Activated naive CD4-positive, alpha-beta T cell treated with anti-CD3 and anti-CD28 coated beads, Interleukin-2, amount 10 ng/mL, durations not matched to agents 7 days and 5 days (primary cell): ENCODE data around the gene OXA1L.
"Not testable (repeated sequence)": the region's sequence is repeated elsewhere in the genome, so short reads cannot be mapped to it uniquely, and the experiment has no call there.

Experiments used
- CTCF ChIA-PET: fragments of 350-600 bp; sonication (Branson Sonifier 250); formaldehyde crosslinking; loops from one replicate; lab custom pipeline; 2021; ENCODE audit warnings: antibody characterized with exemption; lab: Charles Lee
- DNase-seq: peaks from one replicate; pipeline ENCODE4 v3.0.0-alpha.2; 2020
- H3K27ac Mint-ChIP-seq: one replicate; pipeline ENCODE4 v1.8.0; 2021; ENCODE audit warnings: mild to moderate bottlenecking, moderate library complexity, mixed read lengths
- H3K27me3 Mint-ChIP-seq: one replicate; pipeline ENCODE4 v1.8.0; 2021; ENCODE audit warnings: mild to moderate bottlenecking, mixed read lengths
- H3K36me3 Mint-ChIP-seq: one replicate; pipeline ENCODE4 v1.8.0; 2021; ENCODE audit warnings: mixed read lengths
- H3K4me1 Mint-ChIP-seq: one replicate; pipeline ENCODE4 v1.8.0; 2021; ENCODE audit warnings: mixed read lengths
- H3K4me3 Mint-ChIP-seq: one replicate; pipeline ENCODE4 v1.8.0; 2021; ENCODE audit warnings: mild to moderate bottlenecking, moderate library complexity, mixed read lengths
- H3K9me3 Mint-ChIP-seq: one replicate; pipeline ENCODE4 v1.8.0; 2021; ENCODE audit warnings: mixed read lengths

OXA1L gene

GRCh38 chr14:22798528-22798927 is 32.0 kb downstream of the OXA1L start:
- H3K4me3 Mint-ChIP-seq, result no peak overlapping the region
- H3K27me3 Mint-ChIP-seq, result peaks cover 61% of the 10 kb centered on the region
- CTCF ChIA-PET, result interaction anchor here (1.0 kb wide), 1 partner anchor 25 kb away, joined by 3 read pairs; no protein-coding TSS in a partner anchor
- H3K4me1 Mint-ChIP-seq, result no peaks in the 10 kb centered on the region
- H3K27ac Mint-ChIP-seq, result no peak overlapping the region
- no peak for DNase-seq
- H3K36me3 Mint-ChIP-seq, result no peaks in the 10 kb centered on the region
- no peaks in the 10 kb centered on the region for H3K9me3 Mint-ChIP-seq

DNA sequence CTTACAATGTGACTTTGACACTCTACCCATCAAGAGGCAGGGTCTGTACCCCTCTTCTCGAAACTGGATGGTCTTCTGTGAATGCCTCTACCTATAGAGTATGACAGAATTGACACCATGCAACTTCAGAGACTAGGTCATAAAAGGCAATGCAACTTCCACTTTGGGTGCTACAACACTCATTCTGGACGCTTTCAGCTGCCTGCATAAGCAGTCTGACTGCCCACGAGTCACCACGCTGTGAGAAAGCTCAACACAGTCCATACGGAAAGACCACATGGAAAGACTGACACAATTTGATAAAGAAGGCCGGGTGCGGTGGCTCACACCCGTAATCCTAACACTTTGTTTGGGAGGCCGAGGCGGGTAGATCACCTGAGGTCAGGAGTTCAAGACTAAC is 33.9 kb downstream of the OXA1L start:
- no peak for DNase-seq
- Mint-ChIP-seq H3K4me1 (no peaks in the 10 kb centered on the region), H3K27ac (no peak overlapping the region), H3K27me3 (peaks cover 52% of the 10 kb centered on the region), H3K36me3 (no peaks in the 10 kb centered on the region), H3K9me3 (no peaks in the 10 kb centered on the region), H3K4me3 (no peak overlapping the region)
- CTCF ChIA-PET, result interaction anchor here (0.8 to 1.2 kb wide), 2 partner anchors 24 to 230 kb away, joined by 3 read pairs; no protein-coding TSS in a partner anchor

DNA sequence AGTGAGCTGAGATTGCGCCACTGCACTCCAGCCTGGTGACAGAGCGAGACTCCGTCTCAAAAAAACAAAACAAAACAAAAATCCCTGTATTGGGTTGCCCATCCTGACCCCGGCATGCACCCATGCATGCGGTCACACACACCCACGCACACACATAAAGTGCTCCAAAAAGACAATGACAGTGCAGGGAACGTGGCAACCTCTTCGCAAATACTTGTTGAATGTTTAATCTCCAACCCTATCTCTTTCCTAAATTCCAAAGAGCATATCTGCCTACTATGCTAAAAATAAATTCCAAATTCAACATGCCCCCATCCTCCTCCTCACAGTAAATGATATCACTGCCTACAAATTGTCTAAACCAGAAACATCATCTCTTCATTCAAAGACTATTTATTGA is 35.2 kb downstream of the OXA1L start:
- Mint-ChIP-seq H3K9me3 (no peaks in the 10 kb centered on the region), H3K4me1 (no peaks in the 10 kb centered on the region), H3K27ac (no peak overlapping the region), H3K36me3 (no peaks in the 10 kb centered on the region), H3K27me3 (peaks cover 40% of the 10 kb centered on the region), H3K4me3 (no peak overlapping the region)
- DNase-seq, result no peak
- CTCF ChIA-PET, result interaction anchor here (1.2 kb wide), 1 partner anchor 231 kb away, joined by 3 read pairs; no protein-coding TSS in a partner anchor

- DNase-seq, result no peak
- no peaks in the 10 kb centered on the region for H3K36me3 Mint-ChIP-seq
- H3K9me3 Mint-ChIP-seq, result no peaks in the 10 kb centered on the region
- H3K4me1 Mint-ChIP-seq, result no peaks in the 10 kb centered on the region
- no peak overlapping the region for H3K4me3 Mint-ChIP-seq
- peaks cover 29% of the 10 kb centered on the region for H3K27me3 Mint-ChIP-seq
- CTCF ChIA-PET, result no interaction called here
- H3K27ac Mint-ChIP-seq, result no peak overlapping the region
These were observed 36.6 kb downstream of the OXA1L start for GRCh38 chr14:22802860-22803686.

DNA sequence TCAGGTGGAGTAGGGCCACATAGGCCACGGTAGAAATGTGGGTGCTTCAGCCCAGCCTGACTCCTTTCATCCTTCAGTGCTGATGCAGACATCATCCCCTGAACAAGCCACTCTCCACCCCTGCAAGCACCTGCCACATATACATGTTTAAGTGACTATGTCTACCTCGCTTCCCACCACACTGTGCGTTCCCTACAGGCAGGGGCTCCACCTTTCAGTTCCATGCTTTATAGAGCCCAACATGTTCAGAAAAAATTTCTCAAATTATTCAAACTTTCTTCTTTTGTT is 37.1 kb downstream of the OXA1L start:
- no peak for DNase-seq
- Mint-ChIP-seq H3K9me3 (no peaks in the 10 kb centered on the region), H3K4me3 (no peak overlapping the region), H3K36me3 (no peaks in the 10 kb centered on the region), H3K27ac (no peak overlapping the region), H3K27me3 (peaks cover 23% of the 10 kb centered on the region), H3K4me1 (no peaks in the 10 kb centered on the region)
- CTCF ChIA-PET, result no interaction called here

- peaks cover 22% of the 10 kb centered on the region for H3K27me3 Mint-ChIP-seq
- not testable (repeated sequence) for H3K4me1 Mint-ChIP-seq, H3K27ac Mint-ChIP-seq
These were observed 38.7 kb downstream of the OXA1L start for GRCh38 chr14:22805235-22805634.

DNA sequence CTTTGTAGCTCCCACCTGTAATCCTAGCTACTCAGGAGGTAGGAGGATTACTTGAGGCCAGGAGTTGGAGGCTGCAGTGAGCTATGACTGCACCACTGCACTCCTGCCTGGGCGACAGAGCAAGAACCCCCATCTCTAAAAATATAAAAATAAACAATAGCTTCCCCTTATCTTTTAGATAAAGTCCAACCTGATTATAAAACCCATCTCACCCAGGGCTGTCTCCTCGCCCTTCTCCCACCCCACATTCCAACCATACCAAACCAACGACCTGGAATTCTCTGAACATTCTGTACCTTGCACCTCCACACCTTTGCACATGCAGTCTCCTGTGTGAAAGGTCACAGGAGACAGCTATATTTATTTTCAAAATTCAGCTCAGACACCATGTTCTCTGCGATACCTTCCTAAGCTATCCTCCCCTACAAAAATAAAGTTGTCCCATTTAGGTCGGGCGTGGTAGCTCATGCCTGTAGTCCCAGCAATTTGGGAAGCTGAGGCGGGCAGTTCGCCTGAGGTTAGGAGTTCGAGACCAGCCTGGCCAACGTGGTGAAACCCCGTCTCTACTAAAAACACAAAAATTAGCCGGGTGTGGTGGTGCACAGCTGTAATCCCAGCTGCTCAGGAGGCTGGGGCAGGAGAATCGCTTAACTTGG is 41.1 kb downstream of the OXA1L start:
- Mint-ChIP-seq H3K27ac (no peak overlapping the region), H3K4me1 (peaks cover 4% of the 10 kb centered on the region), H3K27me3 (peaks cover 13% of the 10 kb centered on the region), H3K4me3 (no peak overlapping the region), H3K36me3 (no peaks in the 10 kb centered on the region), H3K9me3 (no peaks in the 10 kb centered on the region)
- CTCF ChIA-PET, result interaction anchor here (0.5 to 0.8 kb wide), 2 partner anchors 13 to 18 kb away, joined by 3 read pairs; no protein-coding TSS in a partner anchor
- DNase-seq, result no peak

More at GRCh38 chr14:22805235-22805634, 38.7 kb downstream of the OXA1L start:
- DNase-seq, H3K9me3 Mint-ChIP-seq, H3K36me3 Mint-ChIP-seq, CTCF ChIA-PET, H3K4me3 Mint-ChIP-seq: not testable (repeated sequence)

DNA sequence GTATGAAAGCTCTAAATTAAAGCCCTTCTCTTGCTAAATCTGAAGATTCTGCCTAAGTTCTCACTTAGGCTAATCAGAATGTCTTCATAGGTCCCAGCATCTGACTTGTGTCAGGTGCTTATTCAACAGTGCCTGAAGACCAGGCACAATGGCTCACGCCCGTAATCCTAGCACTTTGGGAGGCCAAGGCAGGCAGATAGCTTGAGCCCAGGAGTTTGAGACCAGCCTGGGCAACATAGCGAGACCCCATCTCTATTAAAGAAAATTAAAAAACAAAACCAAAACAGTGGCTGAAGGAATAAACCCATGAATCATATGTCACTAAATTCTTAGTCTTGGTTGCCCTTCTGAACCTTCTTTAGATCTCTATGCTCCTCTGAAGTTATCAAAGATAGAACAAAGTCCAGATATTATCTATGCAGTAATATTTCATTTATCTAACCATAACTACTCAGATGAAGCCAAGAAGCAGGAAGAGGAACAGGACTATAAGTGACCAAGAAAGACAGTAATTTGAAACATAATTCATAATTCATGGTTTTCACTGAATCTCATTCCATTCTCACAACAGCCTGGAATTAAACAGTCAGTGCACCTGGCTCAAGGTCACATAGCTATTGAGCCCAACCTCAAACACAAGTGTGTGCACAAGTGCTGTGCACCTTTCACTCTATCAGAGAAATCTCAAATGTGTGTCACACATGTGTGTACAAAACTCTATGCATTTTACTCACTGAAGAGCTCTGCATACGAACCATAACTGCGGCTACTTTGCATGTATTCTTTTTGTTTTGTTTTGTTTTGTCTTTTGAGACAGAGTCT is 42.1 kb downstream of the OXA1L start:
- DNase-seq, result no peak
- Mint-ChIP-seq H3K4me1 (peaks cover 4% of the 10 kb centered on the region), H3K27ac (no peak overlapping the region), H3K36me3 (no peaks in the 10 kb centered on the region), H3K9me3 (no peaks in the 10 kb centered on the region), H3K27me3 (peaks cover 13% of the 10 kb centered on the region), H3K4me3 (no peak overlapping the region)
- CTCF ChIA-PET, result interaction anchor here (0.6 to 1.3 kb wide), 2 partner anchors 173 to 238 kb away, joined by 3 read pairs; no protein-coding TSS in a partner anchor

DNA sequence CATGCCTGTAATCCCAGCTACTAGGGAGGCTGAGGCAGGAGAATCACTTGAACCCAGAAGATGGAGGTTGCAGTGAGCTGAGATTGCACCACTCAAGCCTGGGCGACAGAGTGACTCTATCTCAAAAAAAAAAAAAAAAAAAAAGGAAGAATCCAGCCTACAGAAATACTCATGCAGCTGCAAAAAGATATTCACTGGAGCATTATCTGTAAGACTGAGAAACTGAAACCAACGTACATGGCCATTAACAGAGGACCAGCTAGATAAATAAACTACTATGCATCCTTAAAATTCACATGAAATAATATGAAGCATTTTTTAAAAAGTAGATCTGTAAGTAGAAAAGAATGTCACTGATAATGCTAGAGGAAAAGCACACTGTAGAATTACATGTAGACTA is 45.2 kb downstream of the OXA1L start:
- no peak for DNase-seq
- H3K36me3 Mint-ChIP-seq, result no peaks in the 10 kb centered on the region
- no peak overlapping the region for H3K4me3 Mint-ChIP-seq
- H3K4me1 Mint-ChIP-seq, result peaks cover 18% of the 10 kb centered on the region
- H3K27me3 Mint-ChIP-seq, result peaks cover 15% of the 10 kb centered on the region
- H3K27ac Mint-ChIP-seq, result no peak overlapping the region
- no peaks in the 10 kb centered on the region for H3K9me3 Mint-ChIP-seq
- CTCF ChIA-PET, result interaction anchor here (0.9 to 1.1 kb wide), 2 partner anchors 11 to 963 kb away, joined by 3 to 4 read pairs; no protein-coding TSS in a partner anchor

DNA sequence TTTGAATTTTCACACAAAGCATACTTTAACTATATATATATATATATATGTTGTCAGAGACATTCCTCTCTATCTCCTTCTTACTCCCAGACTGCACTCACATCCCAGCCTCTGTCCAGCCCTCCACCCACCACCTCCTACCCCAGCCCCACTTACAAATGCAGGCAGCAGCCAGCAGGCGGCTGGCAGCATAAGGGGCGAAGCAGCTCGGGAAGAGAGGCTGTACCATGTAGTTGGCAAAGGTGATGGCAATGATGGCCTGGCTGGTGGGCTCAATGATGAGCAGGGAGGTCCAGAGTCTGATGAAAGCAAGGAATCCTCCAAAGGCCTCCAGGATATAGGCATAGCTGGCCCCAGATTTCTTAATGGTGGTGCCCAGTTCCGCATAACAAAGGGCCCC is 46.3 kb downstream of the OXA1L start:
- Mint-ChIP-seq H3K27me3 (peaks cover 15% of the 10 kb centered on the region), H3K27ac (no peak overlapping the region), H3K36me3 (no peaks in the 10 kb centered on the region), H3K4me1 (peaks cover 18% of the 10 kb centered on the region), H3K9me3 (no peaks in the 10 kb centered on the region), H3K4me3 (no peak overlapping the region)
- CTCF ChIA-PET, result interaction anchor here (1.1 to 1.5 kb wide), 3 partner anchors 40 to 964 kb away, joined by 3 to 4 read pairs (median 4); no protein-coding TSS in a partner anchor
- no peak for DNase-seq

DNA sequence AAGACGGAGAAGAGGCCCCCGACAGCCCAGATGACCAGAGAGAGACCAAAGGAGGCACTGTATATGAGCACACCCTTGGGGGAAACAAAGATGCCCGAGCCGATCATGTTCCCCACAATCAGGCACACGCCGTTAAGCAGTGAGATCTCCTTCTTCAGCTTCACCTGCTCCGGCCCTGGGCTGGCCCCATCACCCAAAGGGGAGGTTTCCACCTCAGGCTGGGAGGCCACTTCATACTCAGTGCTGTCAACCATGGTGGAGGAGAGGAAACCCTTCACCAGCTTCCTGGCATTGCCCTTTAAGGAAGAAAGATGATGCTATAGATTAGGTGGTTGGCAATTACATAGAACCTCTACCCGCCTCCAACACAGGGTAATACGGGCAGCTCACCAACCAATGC is 46.7 kb downstream of the OXA1L start:
- Mint-ChIP-seq H3K36me3 (no peaks in the 10 kb centered on the region), H3K27ac (no peak overlapping the region), H3K4me1 (peaks cover 18% of the 10 kb centered on the region), H3K27me3 (peaks cover 16% of the 10 kb centered on the region), H3K9me3 (no peaks in the 10 kb centered on the region), H3K4me3 (no peak overlapping the region)
- CTCF ChIA-PET, result interaction anchor here (1.1 to 1.5 kb wide), 2 partner anchors 40 to 50 kb away, joined by 4 read pairs; no protein-coding TSS in a partner anchor
- DNase-seq, result no peak

DNA sequence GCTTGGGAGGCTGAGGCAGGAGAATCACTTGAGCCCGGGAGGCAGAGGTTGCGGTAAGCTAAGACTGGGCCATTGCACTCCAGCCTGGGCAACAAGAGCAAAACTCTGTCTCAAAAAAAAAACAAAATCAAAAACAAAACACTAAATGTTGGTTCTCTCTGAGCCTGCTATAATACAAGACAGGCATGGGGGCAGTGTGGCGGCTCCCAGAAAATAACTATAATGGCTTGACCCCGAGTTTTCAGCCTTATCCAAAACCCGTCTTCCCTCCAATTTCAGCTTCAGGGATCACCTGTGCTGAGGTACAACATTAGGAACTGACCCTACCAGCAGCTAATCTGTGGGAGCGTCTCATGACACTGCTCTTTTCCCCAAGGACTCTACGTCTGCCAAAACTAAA is 47.9 kb downstream of the OXA1L start:
- Mint-ChIP-seq H3K27ac (no peak overlapping the region), H3K4me1 (peaks cover 25% of the 10 kb centered on the region), H3K9me3 (no peaks in the 10 kb centered on the region), H3K4me3 (no peak overlapping the region), H3K36me3 (no peaks in the 10 kb centered on the region), H3K27me3 (peaks cover 21% of the 10 kb centered on the region)
- no peak for DNase-seq
- CTCF ChIA-PET, result interaction anchor here (0.8 to 1.1 kb wide), 2 partner anchors 9 to 254 kb away, joined by 3 read pairs; no protein-coding TSS in a partner anchor

DNA sequence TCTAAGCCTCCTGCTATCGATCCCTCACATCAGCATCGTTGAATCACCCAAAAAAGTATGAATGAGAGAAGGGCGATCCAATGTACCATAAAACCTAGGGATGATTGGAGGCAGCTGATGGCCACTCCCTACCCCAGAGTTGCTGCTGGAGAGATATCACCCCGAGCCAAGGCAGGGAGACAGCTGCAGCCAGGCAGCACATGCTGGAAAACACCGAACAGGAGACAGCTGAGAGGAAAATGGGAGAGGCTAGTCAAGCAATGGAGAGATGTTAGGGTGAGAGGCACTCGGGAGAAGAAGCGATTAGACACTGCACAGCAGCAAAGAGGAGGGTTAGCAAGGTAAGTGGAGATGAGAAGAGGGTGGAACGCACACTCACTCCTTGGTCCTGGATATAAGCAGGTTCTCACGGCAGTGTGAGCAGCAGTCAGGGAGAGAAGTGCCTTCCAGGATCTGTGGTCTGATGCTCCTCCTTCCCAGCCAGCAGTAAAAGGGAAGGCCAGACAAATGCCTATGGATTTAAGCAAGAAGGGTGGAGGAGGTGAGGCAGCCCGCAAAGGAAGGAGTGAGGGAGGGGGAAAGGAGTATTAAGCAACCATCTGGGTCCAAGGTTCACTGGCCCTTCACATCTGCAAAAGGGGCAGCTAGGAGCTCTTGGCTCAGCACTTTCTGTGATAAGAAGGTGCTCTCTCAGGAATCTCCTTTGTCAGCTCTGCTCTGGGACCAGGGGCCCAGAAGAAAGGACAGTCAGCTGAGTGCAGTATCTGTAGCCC is 48.6 kb downstream of the OXA1L start, which contains the start of gene SLC7A7:
Gene SLC7A7, minus strand, starts transcription at position 495 of the 773 bp plus-strand sequence. CDS start 2,037 bp downstream, outside the sequence.
- Mint-ChIP-seq H3K4me3 (no peak within 1 kb of the TSS), H3K27ac (no peak within 1 kb of the TSS), H3K4me1 (peaks cover 31% of the 10 kb centered on the region)

More for the DNA sequence above, 48.6 kb downstream of the OXA1L start, which contains the start of gene SLC7A7:
- Mint-ChIP-seq H3K9me3 (no peaks in the 10 kb centered on the region), H3K36me3 (no peaks in the 10 kb centered on the region), H3K27me3 (peaks cover 28% of the 10 kb centered on the region)
- CTCF ChIA-PET, result interaction anchor here (1.1 to 2.5 kb wide), 2 partner anchors 8 to 245 kb away, joined by 3 to 11 read pairs; no protein-coding TSS in a partner anchor
- DNase-seq, result no peak
